GM20000 (cell line): ENCODE data around the gene FXR2.
"Not testable (repeated sequence)": the region's sequence is repeated elsewhere in the genome, so short reads cannot be mapped to it uniquely, and the experiment has no call there.

Experiments used
- DNase-seq: peaks from one replicate; pipeline ENCODE4 v3.0.0; 2012; ENCODE audit warnings: low spot score
- CTCF ChIP-seq: IDR thresholded peaks from 2 replicates; pipeline ENCODE4 v1.5.1; 2012; ENCODE audit warnings: mild to moderate bottlenecking, control low read depth; ENCODE audit errors: extremely low read depth, missing control alignments

FXR2 gene

GRCh38 chr17:7626956-7627249 is 12.2 kb upstream of the FXR2 start:
- no peak for TF ChIP-seq CTCF
- DNase-seq = no peak

- no peak for DNase-seq
Measured at GRCh38 chr17:7626307-7626706, 11.6 kb upstream of the FXR2 start.

GRCh38 chr17:7625749-7626148 is 11.1 kb upstream of the FXR2 start:
- not testable (repeated sequence) for DNase-seq

More at GRCh38 chr17:7626307-7626706, 11.6 kb upstream of the FXR2 start:
- no peak for TF ChIP-seq CTCF

GRCh38 chr17:7623661-7624060 is 9.0 kb upstream of the FXR2 start:
- TF ChIP-seq CTCF = no peak
- DNase-seq = no peak

GRCh38 chr17:7620835-7621234 is 6.1 kb upstream of the FXR2 start:
- TF ChIP-seq CTCF = no peak
- no peak for DNase-seq

GRCh38 chr17:7618608-7619007 is 3.9 kb upstream of the FXR2 start:
- no peak for DNase-seq
- TF ChIP-seq CTCF = no peak

- TF ChIP-seq CTCF = no peak
- DNase-seq = no peak
Measured at GRCh38 chr17:7615265-7615747, 609 bp upstream of the FXR2 start.

- TF ChIP-seq CTCF = no peak
- DNase-seq = no peak
Measured at GRCh38 chr17:7613769-7614424, 800 bp downstream of the FXR2 start.
